Sigmoid colon (tissue), 4 donors: ENCODE measurements around the gene NEURL1.

ENCODE experiments used
- CTCF ChIP-seq, 4 experiments: fragments of 450-650 bp in 3 of 4; fragments of 200-600 bp in 1 of 4; IDR thresholded peaks; one replicate each; pipeline ENCODE4 v1.5.1; 2016 to 2019; ENCODE audit warnings: antibody characterized with exemption in 4 of 4, mild to moderate bottlenecking in 3 of 4, moderate library complexity in 2 of 4
- EP300 ChIP-seq, 4 donors: sonication (generic); formaldehyde crosslinking; IDR thresholded peaks; one replicate each; pipeline ENCODE4 v1.6.1; 2017; ENCODE audit warnings: antibody characterized with exemption in 4 of 4
- POLR2A ChIP-seq, 2 donors: fragments of 450-650 bp; IDR thresholded peaks; one replicate each; pipeline ENCODE4 v1.6.1; 2016; ENCODE audit warnings: antibody characterized with exemption in 2 of 2, mild to moderate bottlenecking in 2 of 2, moderate library complexity in 2 of 2
- POLR2AphosphoS5 ChIP-seq, 4 donors: sonication (generic); formaldehyde crosslinking; IDR thresholded peaks; one replicate each; pipeline ENCODE4 v1.6.1; 2017; ENCODE audit warnings: antibody characterized with exemption in 4 of 4

GRCh38 chr10:103584216-103585010, 90.9 kb downstream of the NEURL1 start:
- TF ChIP-seq POLR2A (IDR thresholded peaks at IDR 0.05) (no peak), CTCF (IDR thresholded peaks at IDR 0.05) (no peak), POLR2AphosphoS5 (IDR thresholded peaks at IDR 0.05) (no peak), EP300 (IDR thresholded peaks at IDR 0.05) (no peak)
